GM23248 (cell line): ENCODE measurements around the gene ULK4. TPM values are rescaled to one million over a fixed set of nuclear protein-coding genes. Genes with fewer than 3 reads are reported as not detected.
"Not testable (repeated sequence)": the region's sequence is repeated elsewhere in the genome, so short reads cannot be mapped to it uniquely, and the experiment has no call there.

ENCODE experiments used
- DNase-seq: peaks from one replicate; pipeline ENCODE4 v3.0.0-alpha.2; 2015
- H2AFZ ChIP-seq: fragments of 200-600 bp; sonication (generic); 2 replicates; pipeline ENCODE4 v1.6.1; 2016; ENCODE audit warnings: antibody characterized with exemption
- H3F3A ChIP-seq: fragments of 200-600 bp; sonication (generic); 2 replicates; pipeline ENCODE4 v1.6.1; 2016; ENCODE audit warnings: mild to moderate bottlenecking, antibody characterized with exemption, mixed run types; ENCODE audit not compliant: insufficient read depth
- H3K27ac ChIP-seq: fragments of 200-600 bp; sonication (generic); 2 replicates; pipeline ENCODE4 v1.5.1; 2016; ENCODE audit warnings: mild to moderate bottlenecking
- H3K27me3 ChIP-seq: fragments of 200-600 bp; sonication (generic); replicated peaks from 2 replicates; pipeline ENCODE4 v1.6.1; 2016; ENCODE audit warnings: mild to moderate bottlenecking; ENCODE audit not compliant: insufficient read depth
- H3K36me3 ChIP-seq: fragments of 200-600 bp; sonication (generic); 2 replicates; pipeline ENCODE4 v1.6.1; 2016; ENCODE audit warnings: low read depth, mild to moderate bottlenecking
- H3K4me1 ChIP-seq: fragments of 200-600 bp; sonication (generic); 2 replicates; pipeline ENCODE4 v1.6.1; 2016; ENCODE audit warnings: mild to moderate bottlenecking; ENCODE audit not compliant: insufficient read depth
- H3K4me2 ChIP-seq: fragments of 200-600 bp; sonication (generic); one replicate; pipeline ENCODE4 v1.6.1; 2016; ENCODE audit warnings: mild to moderate bottlenecking; ENCODE audit not compliant: unreplicated experiment
- H3K4me3 ChIP-seq: fragments of 200-600 bp; sonication (generic); 2 replicates; pipeline ENCODE4 v1.5.1; 2016; ENCODE audit warnings: mild to moderate bottlenecking
- H3K79me2 ChIP-seq: fragments of 200-600 bp; sonication (generic); 2 replicates; pipeline ENCODE4 v1.6.1; 2016; ENCODE audit warnings: mild to moderate bottlenecking; ENCODE audit not compliant: insufficient read depth
- H3K9ac ChIP-seq: fragments of 200-600 bp; sonication (generic); 2 replicates; pipeline ENCODE4 v1.6.1; 2016; ENCODE audit warnings: mild to moderate bottlenecking
- H3K9me2 ChIP-seq: fragments of 200-600 bp; sonication (generic); 2 replicates; pipeline ENCODE4 v1.6.1; 2016; ENCODE audit warnings: mixed run types, mild to moderate bottlenecking, moderate library complexity; ENCODE audit not compliant: insufficient read depth
- H3K9me3 ChIP-seq: fragments of 200-600 bp; sonication (generic); one replicate; pipeline ENCODE4 v1.6.1; 2017; ENCODE audit warnings: low read depth
- H4K20me1 ChIP-seq: fragments of 200-600 bp; sonication (generic); 2 replicates; pipeline ENCODE4 v1.6.0; 2016; ENCODE audit not compliant: insufficient read depth
- EZH2 ChIP-seq: fragments of 200-600 bp; sonication (generic); IDR thresholded peaks from 2 replicates; pipeline ENCODE4 v1.6.1; 2018; ENCODE audit warnings: antibody characterized with exemption, mild to moderate bottlenecking; ENCODE audit not compliant: insufficient read depth, poor library complexity, severe bottlenecking
- EZH2phosphoT487 ChIP-seq: fragments of 200-600 bp; sonication (generic); IDR thresholded peaks from 2 replicates; pipeline ENCODE4 v1.6.1; 2018; ENCODE audit warnings: antibody characterized with exemption, moderate library complexity, mild to moderate bottlenecking, low read depth; ENCODE audit not compliant: insufficient read depth
- WGBS, 2 experiments: methylation state at CpG; one replicate each; pipeline ENCODE4 v1.1.6; 2015 to 2017; ENCODE audit warnings: low lambda C conversion rate in 2 of 2, low coverage in 1 of 2; ENCODE audit errors: missing lambda C conversion rate in 2 of 2; 5-methylcytosine and 5-hydroxymethylcytosine counted together
- in situ Hi-C: fragments of 300-500 bp; cut with MboI; formaldehyde crosslinking; loops from 2 replicates; pipeline ENCODE4 v1.15.0; 2020
- polyA plus RNA-seq: library from polyadenylated mRNA; unstranded; fragments of >200 nt; fragmentation: Nextera tagmentation; extraction: Ambion mirVana; gene quantifications from 2 replicates; pipeline ENCODE4 v1.2.1, GENCODE V29; 2016
- total RNA-seq: library from RNA; depleted of rRNA; stranded (reverse); fragments of >200 nt; shearing (Covaris generic); gene quantifications from 2 replicates; pipeline ENCODE4 v1.2.3, GENCODE V29; 2014

ULK4 gene
- total and polyA plus RNA-seq, 2 experiments from 2014 or later = 3.5 to 20.3 TPM

DNA sequence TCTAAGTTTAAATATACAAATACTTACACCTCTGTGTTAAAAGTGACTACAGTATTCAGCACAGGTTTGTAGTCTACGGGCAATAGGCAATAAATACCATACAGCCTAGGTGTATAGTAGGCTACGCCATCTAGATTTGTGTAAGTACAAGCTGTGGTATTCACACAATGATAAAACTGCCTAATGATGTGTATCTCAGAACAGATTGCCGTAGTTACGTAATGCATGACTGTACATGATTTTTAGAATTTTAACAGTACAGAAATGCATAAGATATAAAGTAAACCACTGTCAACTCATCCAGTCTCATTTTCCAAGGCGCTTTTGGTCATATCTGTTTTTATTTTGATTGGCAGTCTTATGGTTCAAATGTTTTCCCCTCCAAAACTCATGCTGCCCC is 396.9 kb downstream of the ULK4 start:
- H3K4me3 ChIP-seq = no peak overlapping the region
- H3K9me2 ChIP-seq = no peaks in the 10 kb centered on the region
- no peak overlapping the region for H2AFZ ChIP-seq
- no peak overlapping the region for H3K27ac ChIP-seq
- no peaks in the 10 kb centered on the region for H3F3A ChIP-seq
- H3K4me1 ChIP-seq = no peaks in the 10 kb centered on the region
- in situ Hi-C loops = no loop called here
- TF ChIP-seq EZH2phosphoT487 (no peak), EZH2 (no peak)
- H3K79me2 ChIP-seq = no peaks in the 10 kb centered on the region
- DNase-seq = no peak
- H3K4me2 ChIP-seq = no peak overlapping the region
- H3K9me3 ChIP-seq = no peaks in the 10 kb centered on the region
- H4K20me1 ChIP-seq = no peaks in the 10 kb centered on the region
- WGBS, 2 experiments = 89 to 92% methylated on average over 5 of the region's 5 CpGs
- no peaks in the 10 kb centered on the region for H3K27me3 ChIP-seq
- H3K36me3 ChIP-seq = no peaks in the 10 kb centered on the region
- H3K9ac ChIP-seq = no peak overlapping the region

DNA sequence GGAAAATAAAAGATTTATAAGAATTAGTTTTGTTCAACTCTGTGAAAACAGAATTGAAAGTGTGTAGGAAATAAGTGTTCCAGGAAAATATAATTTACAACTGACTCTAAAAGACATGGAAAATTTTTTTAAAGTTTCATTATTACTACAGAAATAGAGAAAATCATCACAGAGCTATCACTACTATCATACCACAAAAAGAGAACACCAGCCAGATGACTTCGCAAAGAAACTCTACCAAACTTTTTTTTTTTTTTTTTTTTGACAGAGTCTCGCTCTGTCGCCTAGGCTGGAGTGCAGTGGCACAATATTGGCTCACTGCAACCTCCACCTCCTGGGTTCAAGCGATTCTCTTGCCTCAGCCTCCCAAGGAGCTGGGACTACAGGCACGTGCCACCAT is 405.7 kb downstream of the ULK4 start:
- WGBS, 2 experiments = 49 to 71% methylated on average over 5 of the region's 5 CpGs
- in situ Hi-C loops, H3K27ac ChIP-seq, H3K36me3 ChIP-seq, H3K9me3 ChIP-seq, H2AFZ ChIP-seq, H3K4me1 ChIP-seq, H3K4me2 ChIP-seq, DNase-seq, H3K9me2 ChIP-seq, H3K27me3 ChIP-seq, H3F3A ChIP-seq, H3K79me2 ChIP-seq, H3K9ac ChIP-seq, H4K20me1 ChIP-seq, H3K4me3 ChIP-seq: not testable (repeated sequence)

- Histone ChIP-seq H3F3A (no peaks in the 10 kb centered on the region), H3K27ac (no peak overlapping the region), H3K4me2 (no peak overlapping the region), H3K36me3 (no peaks in the 10 kb centered on the region), H3K4me3 (no peak overlapping the region), H3K4me1 (no peaks in the 10 kb centered on the region), H3K9me2 (no peaks in the 10 kb centered on the region), H3K79me2 (no peaks in the 10 kb centered on the region), H3K9me3 (no peaks in the 10 kb centered on the region), H3K9ac (no peak overlapping the region), H2AFZ (no peak overlapping the region), H3K27me3 (no peaks in the 10 kb centered on the region), H4K20me1 (no peaks in the 10 kb centered on the region)
- DNase-seq = no peak
- 60 to 65% methylated on average over 3 of the region's 3 CpGs for WGBS, 2 experiments
- in situ Hi-C loops = no loop called here
- TF ChIP-seq EZH2phosphoT487 (no peak), EZH2 (no peak)
Measured at GRCh38 chr3:41532976-41533375, 428.9 kb downstream of the ULK4 start.

DNA sequence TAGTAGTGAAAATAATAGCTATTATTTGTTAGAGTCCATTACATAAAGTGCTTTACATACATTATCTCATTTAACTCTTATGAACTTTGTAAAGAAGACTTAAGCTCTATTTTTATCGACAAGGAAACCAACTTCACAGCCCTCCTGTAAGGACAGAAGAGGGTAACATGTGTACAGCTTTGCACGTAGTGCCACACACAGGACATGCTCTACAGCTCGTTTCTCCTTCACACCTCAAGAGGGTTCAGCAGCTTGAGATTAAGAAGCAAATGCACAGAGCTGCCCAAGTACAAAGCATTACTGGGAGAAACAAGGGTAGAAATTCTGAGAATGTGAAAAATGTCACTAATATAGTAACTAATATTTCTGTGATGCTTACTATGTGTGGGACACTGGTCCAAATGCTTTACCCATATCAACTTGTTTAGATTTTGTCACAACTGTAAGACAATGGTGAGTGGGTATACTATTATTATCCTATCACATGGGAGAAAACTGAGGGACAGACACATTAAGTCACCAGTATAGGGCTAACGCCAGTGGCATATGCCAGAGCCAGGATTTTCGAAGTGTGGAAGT is 434.8 kb downstream of the ULK4 start:
- Histone ChIP-seq H3K36me3 (no peaks in the 10 kb centered on the region), H3K27ac (no peak overlapping the region), H3K4me2 (no peak overlapping the region), H3K9ac (no peak overlapping the region), H2AFZ (no peak overlapping the region), H3K9me2 (no peaks in the 10 kb centered on the region), H4K20me1 (no peaks in the 10 kb centered on the region), H3K27me3 (no peaks in the 10 kb centered on the region), H3F3A (no peaks in the 10 kb centered on the region), H3K4me1 (no peaks in the 10 kb centered on the region), H3K79me2 (no peaks in the 10 kb centered on the region), H3K4me3 (no peak overlapping the region), H3K9me3 (no peaks in the 10 kb centered on the region)
- in situ Hi-C loops = no loop called here
- WGBS, 2 experiments = 63% methylated on average over 5 of the region's 5 CpGs
- no peak for DNase-seq
- TF ChIP-seq EZH2phosphoT487 (no peak), EZH2 (no peak)
